Thymus (tissue), 11 donors: Measurements from ENCODE around the gene RNU1-3. TPM values are rescaled to one million over a fixed set of nuclear protein-coding genes. Genes with fewer than 3 reads are reported as not detected.
"Not testable (repeated sequence)": the region's sequence is repeated elsewhere in the genome, so short reads cannot be mapped to it uniquely, and the experiment has no call there.

ENCODE experiments used
- DNase-seq, 9 donors: peaks; one replicate each; pipeline ENCODE4 v3.0.0-alpha.2; 2013; ENCODE audit warnings: low spot score in 9 of 9, low read depth in 6 of 9, missing footprints in 1 of 9
- H3K27ac ChIP-seq, 2 donors: one replicate each; pipeline ENCODE4 v1.5.1; 2013; ENCODE audit warnings: control low read depth in 1 of 2, low read depth in 1 of 2, low read length in 1 of 2, mild to moderate bottlenecking in 1 of 2, moderate library complexity in 1 of 2
- H3K27me3 ChIP-seq, 2 donors: one replicate each; pipeline ENCODE4 v1.5.1; 2013; ENCODE audit warnings: low read length in 1 of 2; ENCODE audit not compliant: control insufficient read depth in 2 of 2, insufficient read depth in 1 of 2
- H3K36me3 ChIP-seq, 2 donors: one replicate each; pipeline ENCODE4 v1.5.1; 2013; ENCODE audit warnings: low read length in 1 of 2, mild to moderate bottlenecking in 1 of 2, moderate library complexity in 1 of 2; ENCODE audit not compliant: control insufficient read depth in 2 of 2, insufficient read depth in 2 of 2
- H3K4me1 ChIP-seq, 2 donors: one replicate each; pipeline ENCODE4 v1.5.1; 2013; ENCODE audit warnings: low read length in 2 of 2; ENCODE audit not compliant: control insufficient read depth in 2 of 2, insufficient read depth in 2 of 2
- H3K4me3 ChIP-seq, 2 donors: one replicate each; pipeline ENCODE4 v1.5.1; 2013; ENCODE audit warnings: low read length in 2 of 2, control low read depth in 1 of 2, mild to moderate bottlenecking in 1 of 2
- H3K9me3 ChIP-seq, 2 donors: one replicate each; pipeline ENCODE4 v1.5.1; 2013; ENCODE audit warnings: low read length in 1 of 2, mild to moderate bottlenecking in 1 of 2; ENCODE audit not compliant: control insufficient read depth in 2 of 2, insufficient read depth in 1 of 2
- WGBS: extraction: QIAGEN DNeasy Blood & Tissue Kit; methylation state at CpG from one replicate; pipeline ENCODE4 v1.1.7; 2013; 5-methylcytosine and 5-hydroxymethylcytosine counted together
- polyA plus RNA-seq: library from polyadenylated mRNA; stranded (reverse); fragments of 200-250 nt; gene quantifications from one replicate; pipeline ENCODE4 v1.2.3, GENCODE V29; 2013
- total RNA-seq: library from RNA; stranded (reverse); fragments of 120-200 nt; gene quantifications from one replicate; pipeline ENCODE4 v1.2.4, GENCODE V29; 2013
- donor health status: healthy.

The RNU1-3 gene
- total and polyA plus RNA-seq, 2 donors = 17,380 TPM; not detected in 1

DNA sequence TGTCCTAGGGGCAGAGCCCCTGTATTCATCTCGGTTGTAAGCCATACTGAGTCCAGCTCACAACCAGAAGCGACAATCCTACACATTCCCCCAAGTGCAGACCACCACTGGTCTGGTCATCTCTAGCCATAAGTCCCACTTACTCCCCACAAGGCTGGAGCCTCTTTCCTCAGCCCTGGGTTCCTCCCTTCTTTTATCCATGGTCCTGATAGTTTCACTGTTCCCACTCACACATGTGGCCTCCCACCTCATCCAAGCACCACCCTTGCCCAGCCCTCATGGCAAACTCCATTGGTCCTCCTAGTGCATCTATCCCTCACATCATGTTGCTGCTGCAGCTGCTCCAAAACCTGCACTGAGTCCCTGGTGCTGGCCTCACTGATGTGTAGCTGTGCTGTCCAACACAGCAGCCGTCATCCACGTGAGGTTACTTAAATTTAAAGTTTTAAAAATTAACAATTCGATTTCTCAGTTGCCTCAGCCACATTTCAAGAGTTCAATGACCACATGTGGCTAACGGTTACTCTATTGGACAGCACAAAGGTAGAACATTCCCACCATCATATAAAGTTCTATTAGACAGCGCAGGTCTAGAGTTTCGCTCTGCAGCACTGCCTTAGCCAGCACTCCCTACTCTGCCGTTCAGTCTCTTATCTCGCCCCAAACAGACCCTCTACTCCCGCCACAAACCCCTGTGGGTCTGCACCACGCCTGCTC lies 23.1 kb downstream of the RNU1-3 start:
- WGBS = 30% methylated on average over 12 of the region's 12 CpGs
- Histone ChIP-seq H3K4me1 (peaks cover 11 to 26% of the 10 kb centered on the region in 2 donors), H3K4me3 (peak overlapping the region; percentile 54 to 71), H3K27me3 (peaks cover 2 to 19% of the 10 kb centered on the region in 2 donors), H3K27ac (peak overlapping the region; percentile 61 to 87)
- not testable (repeated sequence) for H3K9me3 ChIP-seq, H3K36me3 ChIP-seq
- DNase-seq = peak in 3 of 9 donors; percentile 26 to 36 (median 33)

GRCh38 chr1:16643001-16643411 lies 23.7 kb downstream of the RNU1-3 start:
- not testable (repeated sequence) for H3K9me3 ChIP-seq, H3K4me3 ChIP-seq, H3K27ac ChIP-seq, H3K36me3 ChIP-seq, DNase-seq
- Histone ChIP-seq H3K27me3 (peaks cover 0 to 16% of the 10 kb centered on the region in 2 donors), H3K4me1 (peaks cover 11 to 26% of the 10 kb centered on the region in 2 donors)
- WGBS = 96% methylated on average over 4 of the region's 4 CpGs

DNA sequence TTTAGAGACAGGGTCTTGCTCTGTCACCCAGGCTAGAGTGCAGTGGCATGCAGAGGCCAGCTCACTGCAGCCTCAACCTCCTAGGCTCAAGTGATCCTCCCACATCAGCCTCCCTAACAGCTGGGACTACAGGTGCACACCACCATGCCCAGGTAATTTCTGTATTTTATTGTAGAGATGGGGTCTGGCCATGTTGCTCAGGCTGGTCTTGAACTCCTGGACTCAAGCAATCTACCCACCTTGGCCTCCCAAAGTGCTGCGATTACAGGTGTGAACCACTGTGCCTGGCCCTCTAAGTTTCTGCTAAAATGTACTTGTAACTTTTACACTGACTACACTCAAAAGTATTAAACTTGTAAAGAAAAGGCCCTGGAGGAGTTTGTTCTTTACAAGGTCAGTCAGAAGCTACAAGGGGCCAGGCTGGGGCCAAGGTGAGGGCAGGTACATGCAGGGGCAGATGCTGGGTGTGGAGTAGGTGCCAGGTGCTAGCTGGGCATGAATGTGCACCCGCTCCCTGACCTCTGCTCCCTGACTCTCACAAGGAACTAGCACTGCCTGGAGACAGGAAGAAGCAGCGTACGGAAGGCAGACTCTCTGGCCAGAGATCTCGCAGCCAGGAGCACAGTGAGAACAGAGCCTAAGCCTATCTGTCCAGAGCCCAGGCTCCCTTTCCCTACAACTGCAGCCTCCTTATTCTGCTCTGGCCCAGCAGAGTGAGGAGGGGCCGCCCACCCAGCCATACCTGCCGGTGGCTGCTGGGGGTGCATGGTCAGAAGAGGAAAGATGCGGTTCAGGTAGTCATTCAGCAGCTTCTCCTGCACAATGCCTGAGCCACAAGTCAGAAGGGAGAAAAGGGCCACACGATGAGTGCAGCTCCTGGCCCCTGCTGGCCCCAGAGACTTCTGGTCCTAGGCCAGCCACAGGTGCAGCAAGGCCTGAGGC lies 24.5 kb downstream of the RNU1-3 start:
- not testable (repeated sequence) for DNase-seq, H3K27ac ChIP-seq, H3K4me3 ChIP-seq, H3K36me3 ChIP-seq, H3K9me3 ChIP-seq
- H3K4me1 ChIP-seq = peaks cover 11 to 26% of the 10 kb centered on the region in 2 donors
- 93% methylated on average over 9 of the region's 9 CpGs for WGBS
- peaks cover 0 to 11% of the 10 kb centered on the region in 2 donors for H3K27me3 ChIP-seq

GRCh38 chr1:16641159-16641975 lies 25.4 kb downstream of the RNU1-3 start:
- not testable (repeated sequence) for H3K27me3 ChIP-seq, DNase-seq, H3K27ac ChIP-seq, H3K36me3 ChIP-seq, H3K9me3 ChIP-seq, H3K4me3 ChIP-seq
- 97% methylated on average over 8 of the region's 8 CpGs for WGBS
- H3K4me1 ChIP-seq = peaks cover 11 to 26% of the 10 kb centered on the region in 2 donors

GRCh38 chr1:16639091-16640031 lies 27.4 kb downstream of the RNU1-3 start:
- peaks cover 11% of the 10 kb centered on the region in 2 donors for H3K36me3 ChIP-seq
- H3K4me3 ChIP-seq, H3K9me3 ChIP-seq, H3K27me3 ChIP-seq, H3K27ac ChIP-seq, DNase-seq: not testable (repeated sequence)
- peaks cover 11 to 16% of the 10 kb centered on the region in 2 donors for H3K4me1 ChIP-seq
- WGBS = 96% methylated on average over 11 of the region's 11 CpGs

- H3K4me1 ChIP-seq, H3K4me3 ChIP-seq, H3K27ac ChIP-seq, DNase-seq, H3K9me3 ChIP-seq, H3K27me3 ChIP-seq: not testable (repeated sequence)
- WGBS = 92% methylated on average over 6 of the region's 6 CpGs
- peaks cover 22 to 23% of the 10 kb centered on the region in 2 donors for H3K36me3 ChIP-seq
These were observed 28.6 kb downstream of the RNU1-3 start for GRCh38 chr1:16637941-16638778.

- DNase-seq, H3K9me3 ChIP-seq, H3K27ac ChIP-seq, H3K4me3 ChIP-seq, H3K27me3 ChIP-seq, H3K4me1 ChIP-seq: not testable (repeated sequence)
- H3K36me3 ChIP-seq = peaks cover 35% of the 10 kb centered on the region in 2 donors
- WGBS = 93% methylated on average over 10 of the region's 10 CpGs
These were observed 30.1 kb downstream of the RNU1-3 start for GRCh38 chr1:16636551-16637195.
